Esophagus (tissue), 2 donors: ENCODE results near the gene PHACTR3. TPM values are rescaled to one million over a fixed set of nuclear protein-coding genes. Genes with fewer than 3 reads are reported as not detected.

Source experiments
- H3K27ac ChIP-seq, 2 donors: one replicate each; pipeline ENCODE4 v1.5.1; 2013; ENCODE audit warnings: low read depth in 2 of 2, mild to moderate bottlenecking in 2 of 2, inconsistent platforms in 1 of 2, low read length in 1 of 2, moderate library complexity in 1 of 2
- H3K27me3 ChIP-seq, 2 donors: one replicate each; pipeline ENCODE4 v1.6.1; 2013; ENCODE audit warnings: low read length in 2 of 2, control low read depth in 1 of 2, mild to moderate bottlenecking in 1 of 2; ENCODE audit not compliant: insufficient read depth in 2 of 2, control insufficient read depth in 1 of 2
- H3K36me3 ChIP-seq, 2 donors: one replicate each; pipeline ENCODE4 v1.6.1; 2013; ENCODE audit warnings: low read length in 1 of 2; ENCODE audit not compliant: control insufficient read depth in 2 of 2, insufficient read depth in 2 of 2
- H3K4me1 ChIP-seq, 2 donors: one replicate each; pipeline ENCODE4 v1.6.1; 2013; ENCODE audit warnings: low read length in 1 of 2; ENCODE audit not compliant: control insufficient read depth in 2 of 2, insufficient read depth in 2 of 2
- H3K4me3 ChIP-seq, 2 donors: one replicate each; pipeline ENCODE4 v1.5.1; 2013; ENCODE audit warnings: low read length in 2 of 2, mild to moderate bottlenecking in 2 of 2, low read depth in 1 of 2, moderate library complexity in 1 of 2
- H3K9me3 ChIP-seq, 2 donors: one replicate each; pipeline ENCODE4 v1.6.1; 2013; ENCODE audit warnings: mild to moderate bottlenecking in 2 of 2, low read depth in 1 of 2, low read length in 1 of 2, moderate library complexity in 1 of 2; ENCODE audit not compliant: control insufficient read depth in 2 of 2, insufficient read depth in 1 of 2
- WGBS, 2 donors: extraction: QIAGEN DNeasy Blood & Tissue Kit; methylation state at CpG; one replicate each; pipeline ENCODE4 v1.1.7; 2013; 5-methylcytosine and 5-hydroxymethylcytosine counted together
- polyA plus RNA-seq, 2 donors: library from polyadenylated mRNA; stranded (reverse); fragments of 200-250 nt; gene quantifications; one replicate each; pipeline ENCODE4 v1.2.3, GENCODE V29; 2013
- donor health status: healthy with polysubstance abuse.
- donor health status: Bipolar disorder and iron deficiency.

Gene PHACTR3
- polyA plus RNA-seq, 2 donors = 0.27 to 0.83 TPM

GRCh38 chr20:59776626-59777330 lies 172.4 kb downstream of the PHACTR3 start:
- no peaks in the 10 kb centered on the region for H3K27me3 ChIP-seq
- 73 to 76% methylated on average over 13 of the region's 13 CpGs for WGBS, 2 donors
- H3K4me1 ChIP-seq = peaks cover 0 to 3% of the 10 kb centered on the region in 2 donors
- H3K4me3 ChIP-seq = no peak overlapping the region
- H3K9me3 ChIP-seq = no peaks in the 10 kb centered on the region
- no peaks in the 10 kb centered on the region for H3K36me3 ChIP-seq
- no peak overlapping the region for H3K27ac ChIP-seq

- Histone ChIP-seq H3K4me1 (peaks cover 0 to 3% of the 10 kb centered on the region in 2 donors), H3K9me3 (no peaks in the 10 kb centered on the region), H3K27me3 (no peaks in the 10 kb centered on the region), H3K36me3 (no peaks in the 10 kb centered on the region), H3K4me3 (no peak overlapping the region), H3K27ac (no peak overlapping the region)
- 66 to 72% methylated on average over 3 of the region's 3 CpGs for WGBS, 2 donors
These were observed 173.0 kb downstream of the PHACTR3 start for GRCh38 chr20:59777331-59777725.

DNA sequence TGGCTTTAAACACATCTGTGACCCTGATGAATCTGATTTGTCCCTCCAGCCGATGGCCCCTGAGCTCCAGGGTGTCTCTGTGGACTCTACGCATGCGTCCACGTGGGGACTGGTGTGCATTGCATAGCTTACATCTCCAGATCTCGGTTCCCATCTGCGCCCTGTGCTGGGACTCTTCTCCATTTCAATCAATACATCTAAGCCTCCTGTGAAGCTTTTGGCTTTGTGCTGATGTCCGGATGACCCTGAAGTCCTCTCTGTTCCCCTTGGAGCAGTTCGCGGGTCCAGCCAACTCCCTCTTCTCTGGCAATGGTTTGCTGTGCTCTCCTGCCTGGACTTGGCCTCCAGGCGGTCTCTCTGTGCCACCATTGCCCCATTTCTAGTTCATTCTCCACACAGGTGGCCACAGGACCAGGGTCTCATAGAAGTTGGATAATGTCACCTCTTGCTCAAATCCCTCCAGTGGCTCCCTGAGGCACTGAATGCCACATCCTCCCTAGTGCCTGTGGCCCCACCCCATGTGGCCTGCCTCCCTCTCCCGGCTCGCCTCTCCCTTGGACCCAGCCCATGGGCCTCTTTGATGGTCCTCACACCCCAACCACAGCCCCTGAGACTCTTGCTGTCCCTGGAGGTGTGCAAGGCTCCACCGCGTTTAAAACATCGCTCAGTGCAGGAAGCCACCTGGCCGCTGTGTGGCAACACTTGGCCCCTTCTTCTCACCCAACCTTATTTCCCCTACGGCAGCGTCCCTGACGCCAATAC lies 173.7 kb downstream of the PHACTR3 start:
- Histone ChIP-seq H3K27ac (no peak overlapping the region), H3K36me3 (no peaks in the 10 kb centered on the region), H3K27me3 (no peaks in the 10 kb centered on the region), H3K9me3 (no peaks in the 10 kb centered on the region), H3K4me3 (no peak overlapping the region), H3K4me1 (peaks cover 0 to 3% of the 10 kb centered on the region in 2 donors)
- 85 to 87% methylated on average over 19 of the region's 19 CpGs for WGBS, 2 donors

GRCh38 chr20:59778615-59779200 lies 174.4 kb downstream of the PHACTR3 start:
- 77 to 80% methylated on average over 12 of the region's 12 CpGs for WGBS, 2 donors
- H3K9me3 ChIP-seq = no peaks in the 10 kb centered on the region
- H3K4me3 ChIP-seq = no peak overlapping the region
- H3K4me1 ChIP-seq = no peaks in the 10 kb centered on the region
- H3K36me3 ChIP-seq = no peaks in the 10 kb centered on the region
- H3K27ac ChIP-seq = no peak overlapping the region
- H3K27me3 ChIP-seq = no peaks in the 10 kb centered on the region

- Histone ChIP-seq H3K9me3 (no peaks in the 10 kb centered on the region), H3K4me1 (no peaks in the 10 kb centered on the region), H3K36me3 (no peaks in the 10 kb centered on the region), H3K27ac (no peak overlapping the region), H3K27me3 (no peaks in the 10 kb centered on the region), H3K4me3 (no peak overlapping the region)
- WGBS, 2 donors = 63 to 65% methylated on average over 10 of the region's 10 CpGs
These were observed 175.5 kb downstream of the PHACTR3 start for GRCh38 chr20:59779656-59780380.

GRCh38 chr20:59780494-59781185 lies 176.3 kb downstream of the PHACTR3 start:
- WGBS, 2 donors = 82 to 86% methylated on average over 12 of the region's 12 CpGs
- no peaks in the 10 kb centered on the region for H3K4me1 ChIP-seq

GRCh38 chr20:59781226-59781625 lies 176.9 kb downstream of the PHACTR3 start:
- H3K27me3 ChIP-seq = no peaks in the 10 kb centered on the region
- no peak overlapping the region for H3K27ac ChIP-seq
- H3K9me3 ChIP-seq = no peaks in the 10 kb centered on the region
- no peaks in the 10 kb centered on the region for H3K4me1 ChIP-seq
- H3K4me3 ChIP-seq = no peak overlapping the region
- no peaks in the 10 kb centered on the region for H3K36me3 ChIP-seq
- 79 to 83% methylated on average over 12 of the region's 12 CpGs for WGBS, 2 donors

More at GRCh38 chr20:59780494-59781185, 176.3 kb downstream of the PHACTR3 start:
- H3K36me3 ChIP-seq = no peaks in the 10 kb centered on the region
- H3K27me3 ChIP-seq = no peaks in the 10 kb centered on the region
- no peak overlapping the region for H3K27ac ChIP-seq
- H3K4me3 ChIP-seq = no peak overlapping the region
- H3K9me3 ChIP-seq = no peaks in the 10 kb centered on the region

GRCh38 chr20:59782986-59783640 lies 178.8 kb downstream of the PHACTR3 start:
- H3K27me3 ChIP-seq = no peaks in the 10 kb centered on the region
- H3K4me3 ChIP-seq = no peak overlapping the region
- H3K9me3 ChIP-seq = no peaks in the 10 kb centered on the region
- H3K36me3 ChIP-seq = no peaks in the 10 kb centered on the region
- no peak overlapping the region for H3K27ac ChIP-seq
- WGBS, 2 donors = 22 to 23% methylated on average over 14 of the region's 14 CpGs
- H3K4me1 ChIP-seq = no peaks in the 10 kb centered on the region
